HepG2 (cell line): ENCODE measurements around the gene GRAMD4. TPM values are rescaled to one million over a fixed set of nuclear protein-coding genes. Genes with fewer than 3 reads are reported as not detected.

Experiments used
- ARHGAP35 ChIP-seq: sonication (generic); formaldehyde crosslinking; IDR thresholded peaks from 2 replicates; pipeline ENCODE4 v1.9.0; 2022; ENCODE audit warnings: mild to moderate bottlenecking, inconsistent platforms, moderate library complexity, missing genetic modification reagents, borderline replicate concordance
- CAMTA2 ChIP-seq: sonication (generic); formaldehyde crosslinking; IDR thresholded peaks from 2 replicates; pipeline ENCODE4 v1.4.0; 2020; ENCODE audit warnings: mild to moderate bottlenecking, missing genetic modification reagents, borderline replicate concordance
- CC2D1A ChIP-seq: sonication (generic); formaldehyde crosslinking; IDR thresholded peaks from 2 replicates; pipeline ENCODE4 v1.8.1; 2023; ENCODE audit warnings: mild to moderate bottlenecking, missing genetic modification reagents
- CHD2 ChIP-seq: IDR thresholded peaks from 2 replicates; pipeline ENCODE4 v1.6.1; 2011; ENCODE audit warnings: low read depth, low read length, improper control_type of control experiment
- DNMT3B ChIP-seq: conservative IDR thresholded peaks from 2 replicates; pipeline ENCODE4 v1.6.1; 2016; ENCODE audit warnings: missing biosample characterization, control low read depth
- MED13 ChIP-seq: sonication (generic); formaldehyde crosslinking; IDR thresholded peaks from 2 replicates; pipeline ENCODE4 v1.5.0; 2020; ENCODE audit warnings: missing genetic modification reagents
- MTF2 ChIP-seq: sonication (generic); formaldehyde crosslinking; IDR thresholded peaks from 2 replicates; pipeline ENCODE4 v1.5.0; 2020; ENCODE audit warnings: missing genetic modification reagents, borderline replicate concordance
- NFYB ChIP-seq: sonication (generic); formaldehyde crosslinking; IDR thresholded peaks from 2 replicates; pipeline ENCODE4 v1.4.0; 2020; ENCODE audit warnings: missing genetic modification reagents
- RXRA ChIP-seq: sonication (generic); formaldehyde crosslinking; IDR thresholded peaks from 2 replicates; pipeline ENCODE4 v1.5.1; 2020; ENCODE audit warnings: missing genetic modification reagents
- SIN3A ChIP-seq: IDR thresholded peaks from 2 replicates; pipeline ENCODE4 v1.6.1; 2011; ENCODE audit warnings: low read depth, mild to moderate bottlenecking, control low read depth, low read length, borderline replicate concordance
- SNRNP70 ChIP-seq: fragments of 200-400 bp; formaldehyde crosslinking; IDR thresholded peaks from 2 replicates; pipeline ENCODE4 v1.6.1; 2017; ENCODE audit warnings: mild to moderate bottlenecking, low read depth, low read length, moderate library complexity
- SP140L ChIP-seq: sonication (generic); formaldehyde crosslinking; IDR thresholded peaks from 2 replicates; pipeline ENCODE4 v1.4.0; 2020; ENCODE audit warnings: missing genetic modification reagents, borderline replicate concordance
- SPEN ChIP-seq: sonication (generic); formaldehyde crosslinking; IDR thresholded peaks from 2 replicates; pipeline ENCODE4 v1.5.1; 2020; ENCODE audit warnings: low read depth, mild to moderate bottlenecking, missing genetic modification reagents
- TAF15 ChIP-seq: fragments of 200-400 bp; formaldehyde crosslinking; IDR thresholded peaks from one replicate; pipeline ENCODE4 v1.6.1; 2018; ENCODE audit warnings: mild to moderate bottlenecking, low read depth, low read length; ENCODE audit not compliant: poor library complexity, severe bottlenecking
- ZC3H13 ChIP-seq: sonication (generic); formaldehyde crosslinking; IDR thresholded peaks from 2 replicates; pipeline ENCODE4 v1.8.1; 2023; ENCODE audit warnings: mild to moderate bottlenecking, missing genetic modification reagents, moderate library complexity
- ZNF333 ChIP-seq: sonication (generic); formaldehyde crosslinking; IDR thresholded peaks from 2 replicates; pipeline ENCODE4 v1.4.0; 2020; ENCODE audit warnings: mild to moderate bottlenecking, missing genetic modification reagents, borderline replicate concordance
- ZNF350 ChIP-seq: sonication (generic); formaldehyde crosslinking; IDR thresholded peaks from 2 replicates; pipeline ENCODE4 v1.4.0; 2020; ENCODE audit warnings: mild to moderate bottlenecking, low read depth, missing genetic modification reagents, borderline replicate concordance
- ZNF382 ChIP-seq: sonication (generic); formaldehyde crosslinking; IDR thresholded peaks from 2 replicates; pipeline ENCODE4 v1.5.0; 2020; ENCODE audit warnings: missing genetic modification reagents, mild to moderate bottlenecking, borderline replicate concordance
- ZNF460 ChIP-seq: sonication (generic); formaldehyde crosslinking; IDR thresholded peaks from 2 replicates; pipeline ENCODE4 v1.5.1; 2020; ENCODE audit warnings: missing genetic modification reagents, mild to moderate bottlenecking, borderline replicate concordance
- ZNF468 ChIP-seq: sonication (generic); formaldehyde crosslinking; IDR thresholded peaks from 2 replicates; pipeline ENCODE4 v1.8.0; 2022; ENCODE audit warnings: mild to moderate bottlenecking, moderate library complexity, missing genetic modification reagents
- ZNF552 ChIP-seq: sonication (generic); formaldehyde crosslinking; IDR thresholded peaks from 2 replicates; pipeline ENCODE4 v1.9.0; 2022; ENCODE audit warnings: missing genetic modification reagents, mild to moderate bottlenecking, borderline replicate concordance
- ZNF563 ChIP-seq: sonication (generic); formaldehyde crosslinking; IDR thresholded peaks from 2 replicates; pipeline ENCODE4 v1.8.0; 2022; ENCODE audit warnings: mild to moderate bottlenecking, moderate library complexity, missing genetic modification reagents
- ZNF619 ChIP-seq: sonication (generic); formaldehyde crosslinking; IDR thresholded peaks from 2 replicates; pipeline ENCODE4 v1.4.0; 2020; ENCODE audit warnings: mild to moderate bottlenecking, missing genetic modification reagents
- ZNF746 ChIP-seq: sonication (generic); formaldehyde crosslinking; IDR thresholded peaks from 2 replicates; pipeline ENCODE4 v1.8.0; 2022; ENCODE audit warnings: mild to moderate bottlenecking, missing genetic modification reagents
- ZNF800 ChIP-seq: sonication (generic); formaldehyde crosslinking; IDR thresholded peaks from 2 replicates; pipeline ENCODE4 v1.4.0; 2020; ENCODE audit warnings: missing genetic modification reagents
- ZSCAN29 ChIP-seq: sonication (generic); formaldehyde crosslinking; conservative IDR thresholded peaks from 2 replicates; pipeline ENCODE4 v1.4.0; 2020; ENCODE audit warnings: mild to moderate bottlenecking, missing genetic modification reagents
- polyA plus RNA-seq, 8 experiments: library from polyadenylated mRNA; depleted of rRNA in 3 of 8; stranded (reverse) in 7 of 8; unstranded in 1 of 8; fragments of >200 nt; fragmentation: Illumina TruSeq in 4 of 8; extraction: Trizol in 4 of 8; gene quantifications; 2 replicates each; pipeline versions ENCODE4 v1.2.1 to v1.2.3, GENCODE V29; 2011 to 2016; ENCODE audit warnings: low read depth in 4 of 8, missing spikeins in 1 of 8, mixed read lengths in 1 of 8; ENCODE audit not compliant: insufficient read depth in 1 of 8
- total RNA-seq, 5 experiments: library from RNA; depleted of rRNA; stranded (reverse); fragments of >200 nt; fragmentation: Illumina TruSeq; extraction: Trizol; gene quantifications; 2 replicates each; pipeline ENCODE4 v1.2.3, GENCODE V29; 2016; ENCODE audit warnings: low read depth in 1 of 5
- TF ChIP-seq, protein P1 (sequence below): IDR thresholded peaks from 2 replicates; pipeline ENCODE4 v1.6.1; 2016; ENCODE audit warnings: mild to moderate bottlenecking
- TF ChIP-seq, protein P2 (sequence below): IDR thresholded peaks from 2 replicates; pipeline ENCODE4 v1.6.1; 2018; ENCODE audit warnings: missing genetic modification reagents, mild to moderate bottlenecking, missing compliant biosample characterization

Gene GRAMD4
- total and polyA plus RNA-seq, 2 of the 13 experiments (the other 11 are each of a cell fraction or from before 2014, with no cell fraction given): 15.2 to 15.7 TPM

DNA sequence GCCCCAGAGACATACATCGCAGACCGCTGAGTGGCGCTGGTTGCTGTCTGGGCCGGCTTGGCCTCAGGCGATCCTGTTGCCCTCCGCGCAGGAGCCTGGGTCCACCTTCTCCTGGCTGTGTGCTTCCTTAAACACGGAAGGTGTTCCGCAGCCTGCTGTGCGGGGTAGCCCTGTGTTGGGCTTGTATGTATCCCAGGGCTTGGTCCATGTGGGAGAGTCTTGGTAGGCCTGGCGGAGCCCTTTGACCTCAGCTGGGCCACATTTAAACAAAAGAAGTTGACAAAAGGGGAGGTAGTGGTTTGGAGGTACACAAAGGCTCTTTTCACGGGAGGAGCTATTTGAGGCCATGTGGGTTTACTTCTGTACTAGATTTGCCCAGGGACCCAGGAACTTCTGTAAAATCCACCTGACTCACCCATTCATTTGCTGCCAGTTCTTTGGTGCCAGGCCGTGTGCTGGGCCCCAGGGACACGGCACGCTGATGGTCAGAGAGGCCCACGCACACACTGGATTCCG is 11.0 kb upstream of the GRAMD4 start (continued):
- TF ChIP-seq RXRA (peak; percentile 89), ARHGAP35 (CRISPR knock-in tag) (no peak), ZNF800 (CRISPR knock-in tag) (peak; percentile 77; the same call in 1 of the 2 replicates), CC2D1A (CRISPR knock-in tag) (no peak), ZNF460 (CRISPR knock-in tag) (no peak), ZNF552 (no peak), ZNF382 (CRISPR knock-in tag) (no peak), ZNF350 (CRISPR knock-in tag) (no peak; the same call in 1 of the 2 replicates), ZNF468 (CRISPR knock-in tag) (no peak), ZSCAN29 (CRISPR knock-in tag) (no peak; the same call in 1 of the 2 replicates), ZNF333 (CRISPR knock-in tag) (no peak), NFYB (CRISPR knock-in tag) (no peak), ZNF746 (CRISPR knock-in tag) (peak; percentile 59; the same call in 1 of the 2 replicates), SP140L (CRISPR knock-in tag) (no peak), SIN3A (no peak), MED13 (no peak), MTF2 (peak; percentile 51; the same call in 1 of the 2 replicates), ZNF619 (CRISPR knock-in tag) (no peak), ZNF563 (CRISPR knock-in tag) (no peak), SPEN (CRISPR knock-in tag) (peak; percentile 53; the same call in 1 of the 2 replicates), ZC3H13 (no peak), TAF15 (no peak), CHD2 (no peak), DNMT3B (CRISPR knock-in tag) (no peak), CAMTA2 (CRISPR knock-in tag) (no peak), SNRNP70 (no peak)
- TF ChIP-seq, protein P1, sequence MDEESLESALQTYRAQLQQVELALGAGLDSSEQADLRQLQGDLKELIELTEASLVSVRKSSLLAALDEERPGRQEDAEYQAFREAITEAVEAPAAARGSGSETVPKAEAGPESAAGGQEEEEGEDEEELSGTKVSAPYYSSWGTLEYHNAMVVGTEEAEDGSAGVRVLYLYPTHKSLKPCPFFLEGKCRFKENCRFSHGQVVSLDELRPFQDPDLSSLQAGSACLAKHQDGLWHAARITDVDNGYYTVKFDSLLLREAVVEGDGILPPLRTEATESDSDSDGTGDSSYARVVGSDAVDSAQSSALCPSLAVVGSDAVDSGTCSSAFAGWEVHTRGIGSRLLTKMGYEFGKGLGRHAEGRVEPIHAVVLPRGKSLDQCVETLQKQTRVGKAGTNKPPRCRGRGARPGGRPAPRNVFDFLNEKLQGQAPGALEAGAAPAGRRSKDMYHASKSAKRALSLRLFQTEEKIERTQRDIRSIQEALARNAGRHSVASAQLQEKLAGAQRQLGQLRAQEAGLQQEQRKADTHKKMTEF (CRISPR knock-in tag): peak; percentile 73; the same call in 1 of the 2 replicates
- TF ChIP-seq, protein P2, sequence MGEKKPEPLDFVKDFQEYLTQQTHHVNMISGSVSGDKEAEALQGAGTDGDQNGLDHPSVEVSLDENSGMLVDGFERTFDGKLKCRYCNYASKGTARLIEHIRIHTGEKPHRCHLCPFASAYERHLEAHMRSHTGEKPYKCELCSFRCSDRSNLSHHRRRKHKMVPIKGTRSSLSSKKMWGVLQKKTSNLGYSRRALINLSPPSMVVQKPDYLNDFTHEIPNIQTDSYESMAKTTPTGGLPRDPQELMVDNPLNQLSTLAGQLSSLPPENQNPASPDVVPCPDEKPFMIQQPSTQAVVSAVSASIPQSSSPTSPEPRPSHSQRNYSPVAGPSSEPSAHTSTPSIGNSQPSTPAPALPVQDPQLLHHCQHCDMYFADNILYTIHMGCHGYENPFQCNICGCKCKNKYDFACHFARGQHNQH: peak; percentile 85; the same call in 1 of the 2 replicates
